ENCODE results near the gene NF1. TPM values are rescaled to one million over a fixed set of nuclear protein-coding genes. Genes with fewer than 3 reads are reported as not detected.

NF1 gene
- total and polyA plus RNA-seq, 2 of the 13 experiments (the other 11 are each of a cell fraction or from before 2014, with no cell fraction given), result 21.5 to 26.5 TPM

GRCh38 chr17:31366088-31366487 lies 271.3 kb downstream of the NF1 start:
- Histone ChIP-seq H3K4me2 (ENCODE audit: low read depth, low read length) (no peak overlapping the region), H3K9me3 (ENCODE audit: low read length) (no peaks in the 10 kb centered on the region), H3K4me1 (ENCODE audit: insufficient read depth, low read length) (no peaks in the 10 kb centered on the region), H4K20me1 (ENCODE audit: insufficient read depth, low read length) (no peaks in the 10 kb centered on the region), H3K4me3 (replicated peaks in 1 of 3; ENCODE audit: insufficient read depth in 1 of 3, low read depth in 2 of 3, low read length in 3 of 3) (no peak overlapping the region), H3K79me2 (ENCODE audit: insufficient read depth, low read length) (no peaks in the 10 kb centered on the region), H3K36me3 (replicated peaks in 1 of 2; ENCODE audit: control insufficient read depth in 1 of 2, insufficient read depth in 2 of 2, low read length in 2 of 2) (peaks cover 3 to 17% of the 10 kb centered on the region in 2 experiments), H3K27ac (ENCODE audit: extremely low read length, insufficient read depth, low read length) (no peak overlapping the region), H3K27me3 (ENCODE audit: control insufficient read depth in 1 of 2, insufficient read depth in 2 of 2, low read length in 2 of 2) (no peaks in the 10 kb centered on the region), H3K9ac (ENCODE audit: insufficient read depth, low read depth, low read length) (no peak overlapping the region), H2AFZ (ENCODE audit: low read length) (no peak overlapping the region)
- in situ Hi-C loops (cut with HindIII; ENCODE audit: extremely low pct_ligation_motif_present, low pct_unique_long_range_greater_than_20kb), result loop anchor here (10.0 kb wide), 1 partner anchor 351 kb away; no protein-coding TSS in a partner anchor
- POLR2A ChIA-PET, result no interaction called here
- ATAC-seq, result no peak
- no peak for FAIRE-seq
- no TSS peak for BruUV-seq (replicated peaks)
- WGBS (ENCODE audit: low lambda C conversion rate), result 99% methylated on average over 4 of the region's 4 CpGs
- TF ChIP-seq SKIL (CRISPR knock-in tag; IDR thresholded peaks at IDR 0.05; ENCODE audit: borderline replicate concordance) (no peak), FOXA3 (CRISPR knock-in tag; IDR thresholded peaks at IDR 0.05) (no peak), MAFK (conservative IDR thresholded peaks at IDR 0.05 in 1 of 2, IDR thresholded peaks at IDR 0.05 in 1 of 2; ENCODE audit: low read length in 2 of 2) (0 out of 4 replicates have a peak, but pooled peaks of 1 of the 2 experiments have one; percentile 6)
- CTCF ChIA-PET (ENCODE audit: low intra/inter-chr PET ratio, low total read pairs), result no interaction called here
- intact Hi-C loops (cut with micrococcal nuclease; ENCODE audit: unreplicated experiment), result no loop called here
- DNase-seq (ENCODE audit: low spot score), result no peak

- H3K27ac ChIP-seq (ENCODE audit: extremely low read length, insufficient read depth, low read length), result no peak overlapping the region
- no peak overlapping the region for H3K9ac ChIP-seq (ENCODE audit: insufficient read depth, low read depth, low read length)
- ATAC-seq, result no peak
- H3K79me2 ChIP-seq (ENCODE audit: insufficient read depth, low read length), result no peaks in the 10 kb centered on the region
- ChIA-PET POLR2A (no interaction called here), CTCF (ENCODE audit: low intra/inter-chr PET ratio, low total read pairs) (no interaction called here)
- H2AFZ ChIP-seq (ENCODE audit: low read length), result no peak overlapping the region
- no peaks in the 10 kb centered on the region for H3K4me1 ChIP-seq (ENCODE audit: insufficient read depth, low read length)
- BruUV-seq (replicated peaks), result no TSS peak
- intact Hi-C loops (cut with micrococcal nuclease; ENCODE audit: unreplicated experiment), result no loop called here
- no peak for FAIRE-seq
- H3K27me3 ChIP-seq (ENCODE audit: control insufficient read depth in 1 of 2, insufficient read depth in 2 of 2, low read length in 2 of 2), result no peaks in the 10 kb centered on the region
- H3K4me3 ChIP-seq (replicated peaks in 1 of 3; ENCODE audit: insufficient read depth in 1 of 3, low read depth in 2 of 3, low read length in 3 of 3), result no peak overlapping the region
- H4K20me1 ChIP-seq (ENCODE audit: insufficient read depth, low read length), result no peaks in the 10 kb centered on the region
- peaks cover 2 to 13% of the 10 kb centered on the region in 2 experiments; a peak in 3 of 5 replicates for H3K36me3 ChIP-seq (replicated peaks in 1 of 2; ENCODE audit: control insufficient read depth in 1 of 2, insufficient read depth in 2 of 2, low read length in 2 of 2)
- in situ Hi-C loops (cut with HindIII; ENCODE audit: extremely low pct_ligation_motif_present, low pct_unique_long_range_greater_than_20kb), result loop anchor here (10.0 kb wide), 1 partner anchor 354 kb away; no protein-coding TSS in a partner anchor
- no peak for DNase-seq (ENCODE audit: low spot score)
- no peaks in the 10 kb centered on the region for H3K9me3 ChIP-seq (ENCODE audit: low read length)
- H3K4me2 ChIP-seq (ENCODE audit: low read depth, low read length), result no peak overlapping the region
- TF ChIP-seq CEBPZ (IDR thresholded peaks at IDR 0.05; ENCODE audit: low read length) (no peak), PBX2 (CRISPR knock-in tag; IDR thresholded peaks at IDR 0.05) (no peak), SAP130 (CRISPR knock-in tag; IDR thresholded peaks at IDR 0.05; ENCODE audit: low read depth) (no peak), TCF7 (IDR thresholded peaks at IDR 0.05; ENCODE audit: low read depth) (no peak), ZNF547 (CRISPR knock-in tag; IDR thresholded peaks at IDR 0.05) (no peak), TCF7L2 (IDR thresholded peaks at IDR 0.05; ENCODE audit: low read depth, low read length) (no peak), NFE2 (CRISPR knock-in tag; IDR thresholded peaks at IDR 0.05) (no peak), GRHL1 (CRISPR knock-in tag; conservative IDR thresholded peaks at IDR 0.05) (no peak)
Measured at GRCh38 chr17:31369266-31369665, 274.5 kb downstream of the NF1 start.
